GM06990 (cell line): Measurements from ENCODE around the gene PRKN.

Experiments
- DNase-seq: peaks from one replicate; pipeline ENCODE4 v3.0.0-alpha.2; 2011; ENCODE audit not compliant: insufficient read length; ENCODE audit errors: extremely low read depth
- H3K27me3 ChIP-seq: replicated peaks from 2 replicates; pipeline ENCODE4 v1.6.0; 2011; ENCODE audit warnings: low read length; ENCODE audit not compliant: control insufficient read depth, insufficient read depth
- H3K36me3 ChIP-seq: 2 replicates; pipeline ENCODE4 v1.5.1; 2011; ENCODE audit warnings: low read length; ENCODE audit not compliant: control insufficient read depth, insufficient read depth
- H3K4me3 ChIP-seq: replicated peaks from 2 replicates; pipeline ENCODE4 v1.5.1; 2011; ENCODE audit warnings: low read depth, mild to moderate bottlenecking, control low read depth, low read length
- CTCF ChIP-seq: IDR thresholded peaks from 2 replicates; pipeline ENCODE4 v1.5.1; 2011; ENCODE audit warnings: low read length, control low read depth, mild to moderate bottlenecking, inconsistent platforms; ENCODE audit not compliant: insufficient read depth, poor library complexity, severe bottlenecking

The PRKN gene

GRCh38 chr6:162222521-162222920 lies 505.0 kb downstream of the PRKN start:
- Histone ChIP-seq H3K4me3 (no peak overlapping the region), H3K27me3 (no peaks in the 10 kb centered on the region), H3K36me3 (no peaks in the 10 kb centered on the region)
- TF ChIP-seq CTCF, result no peak
- DNase-seq, result no peak

- Histone ChIP-seq H3K36me3 (no peaks in the 10 kb centered on the region), H3K27me3 (no peaks in the 10 kb centered on the region), H3K4me3 (no peak overlapping the region)
- TF ChIP-seq CTCF, result no peak
- no peak for DNase-seq
Observed at GRCh38 chr6:162220876-162221275, 506.7 kb downstream of the PRKN start.

- Histone ChIP-seq H3K4me3 (no peak overlapping the region), H3K27me3 (no peaks in the 10 kb centered on the region), H3K36me3 (no peaks in the 10 kb centered on the region)
- TF ChIP-seq CTCF, result no peak
- no peak for DNase-seq
Observed at GRCh38 chr6:162219266-162219665, 508.3 kb downstream of the PRKN start.

- DNase-seq, result no peak
- H3K36me3 ChIP-seq, result no peaks in the 10 kb centered on the region
- no peak for TF ChIP-seq CTCF
- no peaks in the 10 kb centered on the region for H3K27me3 ChIP-seq
- no peak overlapping the region for H3K4me3 ChIP-seq
Observed at GRCh38 chr6:162217811-162218493, 509.6 kb downstream of the PRKN start.

- DNase-seq, result no peak
- TF ChIP-seq CTCF, result no peak
- no peak overlapping the region for H3K4me3 ChIP-seq
- H3K27me3 ChIP-seq, result no peaks in the 10 kb centered on the region
- no peaks in the 10 kb centered on the region for H3K36me3 ChIP-seq
Observed at GRCh38 chr6:162217058-162217457, 510.5 kb downstream of the PRKN start.

GRCh38 chr6:162211777-162212176 lies 515.8 kb downstream of the PRKN start:
- no peak overlapping the region for H3K4me3 ChIP-seq
- H3K27me3 ChIP-seq, result no peaks in the 10 kb centered on the region
- no peaks in the 10 kb centered on the region for H3K36me3 ChIP-seq
- DNase-seq, result no peak
- no peak for TF ChIP-seq CTCF
